HL-60 (cell line): ENCODE data around the gene MREG.

Source experiments
- DNase-seq, 2 experiments: peaks; one replicate each; pipeline ENCODE4 v3.0.0-alpha.2; 2010 to 2020; ENCODE audit warnings: low read depth in 1 of 2, low spot score in 1 of 2
- H3K27ac ChIP-seq: fragments of 250-450 bp; sonication (Bioruptor Pico); replicated peaks from 2 replicates; pipeline ENCODE4 v1.5.1; 2020; ENCODE audit warnings: mild to moderate bottlenecking, moderate library complexity
- H3K27me3 ChIP-seq: fragments of 250-450 bp; sonication (Bioruptor Pico); 2 replicates; pipeline ENCODE4 v1.5.1; 2021; ENCODE audit warnings: mild to moderate bottlenecking, moderate library complexity; ENCODE audit not compliant: insufficient read depth, poor library complexity, severe bottlenecking
- H3K4me3 ChIP-seq: replicated peaks from 2 replicates; pipeline ENCODE4 v1.5.1; 2011; ENCODE audit warnings: mild to moderate bottlenecking, control low read depth, low read length; ENCODE audit not compliant: insufficient read depth
- CTCF ChIP-seq: IDR thresholded peaks from one replicate; pipeline ENCODE4 v1.5.1; 2011; ENCODE audit warnings: low read length, control low read depth, inconsistent platforms; ENCODE audit not compliant: insufficient read depth
- GABPA ChIP-seq: IDR thresholded peaks from 2 replicates; pipeline ENCODE4 v1.6.1; 2012; ENCODE audit warnings: low read depth
- POLR2AphosphoS5 ChIP-seq: IDR thresholded peaks from 2 replicates; pipeline ENCODE4 v1.6.1; 2012; ENCODE audit warnings: low read depth
- SPI1 ChIP-seq: IDR thresholded peaks from 2 replicates; pipeline ENCODE4 v1.6.1; 2012; ENCODE audit warnings: low read depth, mild to moderate bottlenecking, borderline replicate concordance
- TF ChIP-seq, protein P1 (sequence below): IDR thresholded peaks from 2 replicates; pipeline ENCODE4 v1.6.1; 2012; ENCODE audit warnings: low read depth; ENCODE audit not compliant: insufficient replicate concordance

The MREG gene

DNA sequence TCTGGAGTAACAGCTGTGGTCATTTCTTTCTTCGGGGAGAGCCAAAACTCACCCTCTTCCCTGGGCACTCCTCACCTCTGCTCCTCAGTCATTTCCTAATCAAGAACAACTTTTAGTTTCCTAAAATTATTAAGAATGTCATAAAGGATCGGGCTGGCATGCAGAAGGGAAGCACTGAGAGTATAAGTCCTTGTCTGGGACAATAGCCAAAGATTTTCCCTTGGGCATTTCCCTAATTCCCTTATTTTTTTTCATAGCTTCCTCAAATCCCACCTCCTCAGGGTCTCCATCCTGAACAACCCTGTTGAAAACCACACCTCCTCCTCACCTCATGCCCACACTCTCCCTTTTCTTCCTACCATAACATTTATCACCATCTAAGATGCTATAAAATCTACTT, 115.0 kb downstream of the MREG start:
- H3K4me3 ChIP-seq: no peak overlapping the region
- TF ChIP-seq SPI1: no peak
- TF ChIP-seq, protein P1, sequence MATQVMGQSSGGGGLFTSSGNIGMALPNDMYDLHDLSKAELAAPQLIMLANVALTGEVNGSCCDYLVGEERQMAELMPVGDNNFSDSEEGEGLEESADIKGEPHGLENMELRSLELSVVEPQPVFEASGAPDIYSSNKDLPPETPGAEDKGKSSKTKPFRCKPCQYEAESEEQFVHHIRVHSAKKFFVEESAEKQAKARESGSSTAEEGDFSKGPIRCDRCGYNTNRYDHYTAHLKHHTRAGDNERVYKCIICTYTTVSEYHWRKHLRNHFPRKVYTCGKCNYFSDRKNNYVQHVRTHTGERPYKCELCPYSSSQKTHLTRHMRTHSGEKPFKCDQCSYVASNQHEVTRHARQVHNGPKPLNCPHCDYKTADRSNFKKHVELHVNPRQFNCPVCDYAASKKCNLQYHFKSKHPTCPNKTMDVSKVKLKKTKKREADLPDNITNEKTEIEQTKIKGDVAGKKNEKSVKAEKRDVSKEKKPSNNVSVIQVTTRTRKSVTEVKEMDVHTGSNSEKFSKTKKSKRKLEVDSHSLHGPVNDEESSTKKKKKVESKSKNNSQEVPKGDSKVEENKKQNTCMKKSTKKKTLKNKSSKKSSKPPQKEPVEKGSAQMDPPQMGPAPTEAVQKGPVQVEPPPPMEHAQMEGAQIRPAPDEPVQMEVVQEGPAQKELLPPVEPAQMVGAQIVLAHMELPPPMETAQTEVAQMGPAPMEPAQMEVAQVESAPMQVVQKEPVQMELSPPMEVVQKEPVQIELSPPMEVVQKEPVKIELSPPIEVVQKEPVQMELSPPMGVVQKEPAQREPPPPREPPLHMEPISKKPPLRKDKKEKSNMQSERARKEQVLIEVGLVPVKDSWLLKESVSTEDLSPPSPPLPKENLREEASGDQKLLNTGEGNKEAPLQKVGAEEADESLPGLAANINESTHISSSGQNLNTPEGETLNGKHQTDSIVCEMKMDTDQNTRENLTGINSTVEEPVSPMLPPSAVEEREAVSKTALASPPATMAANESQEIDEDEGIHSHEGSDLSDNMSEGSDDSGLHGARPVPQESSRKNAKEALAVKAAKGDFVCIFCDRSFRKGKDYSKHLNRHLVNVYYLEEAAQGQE: no peak
- TF ChIP-seq CTCF: no peak
- no peak for TF ChIP-seq POLR2AphosphoS5
- TF ChIP-seq GABPA: no peak
- no peaks in the 10 kb centered on the region for H3K27me3 ChIP-seq
- DNase-seq: no peak
- no peak overlapping the region for H3K27ac ChIP-seq

DNA sequence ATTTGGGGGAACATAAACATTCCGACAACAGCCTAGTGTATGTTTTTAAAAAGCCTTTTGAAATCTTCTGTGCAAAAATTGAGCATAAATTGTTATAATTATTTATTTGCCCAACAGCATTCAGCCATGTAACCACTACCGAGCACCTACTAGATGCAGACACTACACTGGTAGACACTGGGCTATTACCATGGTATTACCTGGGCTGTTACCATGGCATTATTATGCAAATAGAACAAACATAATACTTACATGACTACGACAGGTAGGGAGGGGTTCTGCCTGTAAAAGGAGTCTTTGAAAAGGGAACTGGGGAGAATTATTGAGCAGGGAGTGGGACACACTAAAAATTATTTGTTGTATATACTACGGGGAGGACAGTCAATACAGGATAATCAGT, 116.4 kb downstream of the MREG start:
- TF ChIP-seq, protein P1: no peak
- no peak for TF ChIP-seq GABPA
- no peak for TF ChIP-seq POLR2AphosphoS5
- no peak for TF ChIP-seq SPI1
- no peak for TF ChIP-seq CTCF
- Histone ChIP-seq H3K27me3 (no peaks in the 10 kb centered on the region), H3K27ac (no peak overlapping the region), H3K4me3 (no peak overlapping the region)
- no peak for DNase-seq

DNA sequence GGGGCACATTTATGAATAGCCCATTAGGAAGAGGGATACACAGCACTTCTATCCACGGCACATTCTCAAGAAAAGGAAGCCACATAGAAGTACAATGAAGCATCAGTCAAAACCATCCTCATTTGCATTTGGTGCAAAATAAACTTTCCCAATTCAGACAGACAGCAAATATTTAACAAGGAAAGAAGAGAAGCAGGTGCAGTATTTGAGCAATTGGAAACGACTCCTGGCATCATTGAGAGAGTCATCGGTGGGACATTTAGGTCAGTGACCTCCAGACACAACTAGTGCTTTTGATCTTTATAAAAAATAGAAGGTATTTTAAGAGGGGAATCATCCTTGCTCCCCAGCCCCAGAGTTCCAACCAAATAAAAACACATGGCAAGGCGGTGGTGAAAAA, 118.0 kb downstream of the MREG start:
- TF ChIP-seq SPI1: no peak
- TF ChIP-seq, protein P1: no peak
- no peak for TF ChIP-seq CTCF
- no peak for TF ChIP-seq POLR2AphosphoS5
- no peak for TF ChIP-seq GABPA
- no peak overlapping the region for H3K27ac ChIP-seq

More for the DNA sequence above, 118.0 kb downstream of the MREG start:
- H3K27me3 ChIP-seq: no peaks in the 10 kb centered on the region
- DNase-seq: no peak
- H3K4me3 ChIP-seq: no peak overlapping the region
